ENCODE data around the gene PKNOX2. TPM values are rescaled to one million over a fixed set of nuclear protein-coding genes. Genes with fewer than 3 reads are reported as not detected.

Gene PKNOX2
- total and polyA plus RNA-seq, 4 donors = 0.14 to 0.29 (median 0.24) TPM

DNA sequence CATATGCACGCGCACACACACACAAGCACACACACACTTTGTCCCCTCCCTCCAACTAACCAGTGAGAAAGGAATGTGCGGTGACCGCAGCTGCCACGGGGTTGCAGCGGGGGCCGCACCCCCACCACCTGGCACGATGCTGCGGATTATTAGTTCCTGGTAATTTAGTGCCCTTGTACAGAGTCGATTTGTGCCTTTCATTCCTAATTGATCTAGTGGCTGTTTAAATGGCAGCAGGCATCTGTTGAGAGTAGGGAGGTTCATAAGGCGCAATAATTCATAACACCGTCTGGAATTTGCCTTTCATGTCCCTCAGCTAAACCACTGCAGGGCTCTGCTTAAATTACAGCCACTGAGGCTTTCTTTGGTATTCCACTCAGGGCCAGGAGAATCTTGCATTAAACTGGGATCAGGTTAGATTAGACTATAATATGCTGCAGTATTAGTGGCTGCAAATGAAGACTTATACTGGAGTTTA, 217.8 kb downstream of the PKNOX2 start:
- Histone ChIP-seq H3K9ac (ENCODE audit: low read depth in 1 of 2, low read length in 2 of 2) (no peak overlapping the region), H3K36me3 (ENCODE audit: control insufficient read depth in 4 of 4, insufficient read depth in 3 of 4, low read depth in 1 of 4, low read length in 3 of 4) (no peaks in the 10 kb centered on the region), H3K27me3 (ENCODE audit: control insufficient read depth in 4 of 4, insufficient read depth in 4 of 4, low read length in 3 of 4) (peaks cover 0 to 9% (median 0%) of the 10 kb centered on the region in 4 donors), H3K9me3 (ENCODE audit: control insufficient read depth in 4 of 4, low read length in 3 of 4) (no peaks in the 10 kb centered on the region), H3K4me3 (ENCODE audit: low read depth in 1 of 3, low read length in 3 of 3) (no peak overlapping the region), H3K4me1 (ENCODE audit: control insufficient read depth in 4 of 4, insufficient read depth in 4 of 4, low read length in 3 of 4) (no peaks in the 10 kb centered on the region), H3K27ac (ENCODE audit: low read depth in 1 of 2, low read length in 2 of 2) (no peak overlapping the region)
- DNase-seq (ENCODE audit: low spot score) = no peak
- WGBS = 89% methylated on average over 12 of the region's 12 CpGs
- TF ChIP-seq FOXA1 (IDR thresholded peaks at IDR 0.05) = no peak

DNA sequence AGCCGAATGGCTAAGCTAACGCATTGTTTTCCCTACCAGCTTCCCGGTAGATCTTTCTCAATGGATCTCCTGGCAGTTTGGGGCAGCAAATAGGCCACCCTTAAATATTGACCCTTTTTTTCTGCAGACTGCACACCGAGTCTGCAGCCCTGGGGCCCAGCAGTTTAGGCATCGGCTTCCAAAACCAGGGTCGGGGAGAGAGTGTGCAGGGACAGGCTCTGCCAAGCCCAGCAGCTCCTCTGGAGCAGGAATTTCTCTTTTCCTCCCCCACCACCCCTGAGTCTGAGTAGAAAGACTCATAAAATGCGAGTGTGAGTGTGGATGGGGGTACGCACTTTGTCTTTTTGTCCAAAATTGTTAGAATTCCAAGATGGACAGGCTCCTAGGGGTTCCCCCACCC, 218.3 kb downstream of the PKNOX2 start:
- 71% methylated on average over 8 of the region's 8 CpGs for WGBS
- Histone ChIP-seq H3K4me1 (ENCODE audit: control insufficient read depth in 4 of 4, insufficient read depth in 4 of 4, low read length in 3 of 4) (no peaks in the 10 kb centered on the region), H3K4me3 (ENCODE audit: low read depth in 1 of 3, low read length in 3 of 3) (no peak overlapping the region), H3K9me3 (ENCODE audit: control insufficient read depth in 4 of 4, low read length in 3 of 4) (no peaks in the 10 kb centered on the region), H3K27ac (ENCODE audit: low read depth in 1 of 2, low read length in 2 of 2) (no peak overlapping the region), H3K9ac (ENCODE audit: low read depth in 1 of 2, low read length in 2 of 2) (no peak overlapping the region), H3K27me3 (ENCODE audit: control insufficient read depth in 4 of 4, insufficient read depth in 4 of 4, low read length in 3 of 4) (peaks cover 0 to 9% (median 0%) of the 10 kb centered on the region in 4 donors), H3K36me3 (ENCODE audit: control insufficient read depth in 4 of 4, insufficient read depth in 3 of 4, low read depth in 1 of 4, low read length in 3 of 4) (no peaks in the 10 kb centered on the region)
- no peak for DNase-seq (ENCODE audit: low spot score)
- TF ChIP-seq TAF1 (conservative IDR thresholded peaks at IDR 0.05) (no peak), RAD21 (IDR thresholded peaks at IDR 0.05) (no peak), HNF4G (IDR thresholded peaks at IDR 0.05) (no peak), GABPA (IDR thresholded peaks at IDR 0.05 in 1 of 2, conservative IDR thresholded peaks at IDR 0.05 in 1 of 2) (no peak), SP1 (IDR thresholded peaks at IDR 0.05) (no peak), RXRA (IDR thresholded peaks at IDR 0.05) (no peak), REST (IDR thresholded peaks at IDR 0.05) (no peak), EGR1 (IDR thresholded peaks at IDR 0.05; ENCODE audit: low read depth in 2 of 2) (no peak)
- TF ChIP-seq, protein P1, sequence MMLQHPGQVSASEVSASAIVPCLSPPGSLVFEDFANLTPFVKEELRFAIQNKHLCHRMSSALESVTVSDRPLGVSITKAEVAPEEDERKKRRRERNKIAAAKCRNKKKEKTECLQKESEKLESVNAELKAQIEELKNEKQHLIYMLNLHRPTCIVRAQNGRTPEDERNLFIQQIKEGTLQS (IDR thresholded peaks at IDR 0.05) = no peak

- no peaks in the 10 kb centered on the region for H3K4me1 ChIP-seq (ENCODE audit: control insufficient read depth in 4 of 4, insufficient read depth in 4 of 4, low read length in 3 of 4)
- H3K9me3 ChIP-seq (ENCODE audit: control insufficient read depth in 4 of 4, low read length in 3 of 4) = no peaks in the 10 kb centered on the region
- no peaks in the 10 kb centered on the region for H3K36me3 ChIP-seq (ENCODE audit: control insufficient read depth in 4 of 4, insufficient read depth in 3 of 4, low read depth in 1 of 4, low read length in 3 of 4)
- no peak overlapping the region for H3K27ac ChIP-seq (ENCODE audit: low read depth in 1 of 2, low read length in 2 of 2)
- DNase-seq (ENCODE audit: low spot score) = no peak
- no peak overlapping the region for H3K9ac ChIP-seq (ENCODE audit: low read depth in 1 of 2, low read length in 2 of 2)
- TF ChIP-seq FOXA1 (IDR thresholded peaks at IDR 0.05) = no peak
- TF ChIP-seq, protein P2, sequence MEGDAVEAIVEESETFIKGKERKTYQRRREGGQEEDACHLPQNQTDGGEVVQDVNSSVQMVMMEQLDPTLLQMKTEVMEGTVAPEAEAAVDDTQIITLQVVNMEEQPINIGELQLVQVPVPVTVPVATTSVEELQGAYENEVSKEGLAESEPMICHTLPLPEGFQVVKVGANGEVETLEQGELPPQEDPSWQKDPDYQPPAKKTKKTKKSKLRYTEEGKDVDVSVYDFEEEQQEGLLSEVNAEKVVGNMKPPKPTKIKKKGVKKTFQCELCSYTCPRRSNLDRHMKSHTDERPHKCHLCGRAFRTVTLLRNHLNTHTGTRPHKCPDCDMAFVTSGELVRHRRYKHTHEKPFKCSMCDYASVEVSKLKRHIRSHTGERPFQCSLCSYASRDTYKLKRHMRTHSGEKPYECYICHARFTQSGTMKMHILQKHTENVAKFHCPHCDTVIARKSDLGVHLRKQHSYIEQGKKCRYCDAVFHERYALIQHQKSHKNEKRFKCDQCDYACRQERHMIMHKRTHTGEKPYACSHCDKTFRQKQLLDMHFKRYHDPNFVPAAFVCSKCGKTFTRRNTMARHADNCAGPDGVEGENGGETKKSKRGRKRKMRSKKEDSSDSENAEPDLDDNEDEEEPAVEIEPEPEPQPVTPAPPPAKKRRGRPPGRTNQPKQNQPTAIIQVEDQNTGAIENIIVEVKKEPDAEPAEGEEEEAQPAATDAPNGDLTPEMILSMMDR (IDR thresholded peaks at IDR 0.05; ENCODE audit: low read depth, low read length, missing input control) = no peak
- no peak for TF ChIP-seq TAF1 (conservative IDR thresholded peaks at IDR 0.05)
- TF ChIP-seq JUND (IDR thresholded peaks at IDR 0.05) = no peak
- TF ChIP-seq ZBTB33 (IDR thresholded peaks at IDR 0.05) = no peak
- no peak for TF ChIP-seq HNF4G (IDR thresholded peaks at IDR 0.05)
- TF ChIP-seq NR2F2 (IDR thresholded peaks at IDR 0.05) = no peak
- TF ChIP-seq, protein P3, sequence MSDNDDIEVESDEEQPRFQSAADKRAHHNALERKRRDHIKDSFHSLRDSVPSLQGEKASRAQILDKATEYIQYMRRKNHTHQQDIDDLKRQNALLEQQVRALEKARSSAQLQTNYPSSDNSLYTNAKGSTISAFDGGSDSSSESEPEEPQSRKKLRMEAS (IDR thresholded peaks at IDR 0.05) = no peak
- no peak for TF ChIP-seq RXRA (IDR thresholded peaks at IDR 0.05)
- no peak for TF ChIP-seq SP1 (IDR thresholded peaks at IDR 0.05)
- no peak for TF ChIP-seq GABPA (IDR thresholded peaks at IDR 0.05 in 1 of 2, conservative IDR thresholded peaks at IDR 0.05 in 1 of 2)
- TF ChIP-seq EGR1 (IDR thresholded peaks at IDR 0.05; ENCODE audit: low read depth in 2 of 2) = no peak
- no peak for TF ChIP-seq RAD21 (IDR thresholded peaks at IDR 0.05)
- TF ChIP-seq FOXA2 (IDR thresholded peaks at IDR 0.05) = no peak
- TF ChIP-seq HNF4A (conservative IDR thresholded peaks at IDR 0.05) = no peak
- H3K27me3 ChIP-seq (ENCODE audit: control insufficient read depth in 4 of 4, insufficient read depth in 4 of 4, low read length in 3 of 4) = peaks cover 0 to 9% (median 0%) of the 10 kb centered on the region in 4 donors
- H3K4me3 ChIP-seq (ENCODE audit: low read depth in 1 of 3, low read length in 3 of 3) = no peak overlapping the region
- 75% methylated on average over 4 of the region's 4 CpGs for WGBS
Measured at GRCh38 chr11:125384825-125385224, 220.3 kb downstream of the PKNOX2 start.
